HepG2 (cell line): ENCODE results near the gene TPRN. TPM values are rescaled to one million over a fixed set of nuclear protein-coding genes. Genes with fewer than 3 reads are reported as not detected.

ENCODE experiments used
- HOXA3 ChIP-seq: sonication (generic); formaldehyde crosslinking; IDR thresholded peaks from 2 replicates; pipeline ENCODE4 v1.5.0; 2020; ENCODE audit warnings: missing genetic modification reagents
- IRF1 ChIP-seq: sonication (generic); formaldehyde crosslinking; IDR thresholded peaks from 2 replicates; pipeline ENCODE4 v1.4.0; 2020; ENCODE audit warnings: low read depth, mild to moderate bottlenecking, missing genetic modification reagents
- MEF2D ChIP-seq: sonication (generic); formaldehyde crosslinking; IDR thresholded peaks from 2 replicates; pipeline ENCODE4 v1.5.1; 2020; ENCODE audit warnings: mild to moderate bottlenecking, missing genetic modification reagents
- MIER3 ChIP-seq: IDR thresholded peaks from 2 replicates; pipeline ENCODE4 v1.6.1; 2016; ENCODE audit warnings: missing compliant biosample characterization, borderline replicate concordance
- MXD1 ChIP-seq: sonication (generic); formaldehyde crosslinking; IDR thresholded peaks from 2 replicates; pipeline ENCODE4 v1.4.0; 2020; ENCODE audit warnings: mild to moderate bottlenecking, missing genetic modification reagents
- RARA ChIP-seq: IDR thresholded peaks from 2 replicates; pipeline ENCODE4 v1.6.1; 2016; ENCODE audit warnings: missing genetic modification reagents, missing compliant biosample characterization
- SNAPC4 ChIP-seq: sonication (generic); formaldehyde crosslinking; IDR thresholded peaks from 2 replicates; pipeline ENCODE4 v1.4.0; 2020; ENCODE audit warnings: mild to moderate bottlenecking, missing genetic modification reagents
- ZNF331 ChIP-seq: sonication (generic); formaldehyde crosslinking; IDR thresholded peaks from 2 replicates; pipeline ENCODE4 v1.4.0; 2020; ENCODE audit warnings: missing genetic modification reagents
- ZNF343 ChIP-seq: sonication (generic); formaldehyde crosslinking; IDR thresholded peaks from 2 replicates; pipeline ENCODE4 v1.4.0; 2020; ENCODE audit warnings: mild to moderate bottlenecking, missing genetic modification reagents
- ZNF430 ChIP-seq: sonication (generic); formaldehyde crosslinking; IDR thresholded peaks from 2 replicates; pipeline ENCODE4 v1.9.0; 2021; ENCODE audit warnings: mild to moderate bottlenecking, missing genetic modification reagents
- ZNF501 ChIP-seq: sonication (generic); formaldehyde crosslinking; IDR thresholded peaks from 2 replicates; pipeline ENCODE4 v1.5.1; 2020; ENCODE audit warnings: mild to moderate bottlenecking, moderate library complexity, missing genetic modification reagents
- ZNF883 ChIP-seq: sonication (generic); formaldehyde crosslinking; IDR thresholded peaks from 2 replicates; pipeline ENCODE4 v1.5.1; 2020; ENCODE audit warnings: mild to moderate bottlenecking, missing genetic modification reagents; ENCODE audit errors: not compliant biosample characterization
- ZZZ3 ChIP-seq: sonication (generic); formaldehyde crosslinking; IDR thresholded peaks from 2 replicates; pipeline ENCODE4 v1.4.0; 2020; ENCODE audit warnings: missing genetic modification reagents, mild to moderate bottlenecking, borderline replicate concordance
- polyA plus RNA-seq, 8 experiments: library from polyadenylated mRNA; depleted of rRNA in 3 of 8; stranded (reverse) in 7 of 8; unstranded in 1 of 8; fragments of >200 nt; fragmentation: Illumina TruSeq in 4 of 8; extraction: Trizol in 4 of 8; gene quantifications; 2 replicates each; pipeline versions ENCODE4 v1.2.1 to v1.2.3, GENCODE V29; 2011 to 2016; ENCODE audit warnings: low read depth in 4 of 8, missing spikeins in 1 of 8, mixed read lengths in 1 of 8; ENCODE audit not compliant: insufficient read depth in 1 of 8
- total RNA-seq, 5 experiments: library from RNA; depleted of rRNA; stranded (reverse); fragments of >200 nt; fragmentation: Illumina TruSeq; extraction: Trizol; gene quantifications; 2 replicates each; pipeline ENCODE4 v1.2.3, GENCODE V29; 2016; ENCODE audit warnings: low read depth in 1 of 5
- TF ChIP-seq, protein P1 (sequence below): sonication (generic); formaldehyde crosslinking; IDR thresholded peaks from 2 replicates; pipeline ENCODE4 v1.4.0; 2020; ENCODE audit warnings: mild to moderate bottlenecking, missing genetic modification reagents
- TF ChIP-seq, protein P2 (sequence below): sonication (generic); formaldehyde crosslinking; IDR thresholded peaks from 2 replicates; pipeline ENCODE4 v1.5.1; 2020; ENCODE audit warnings: mild to moderate bottlenecking, missing genetic modification reagents, moderate library complexity

The TPRN gene
- total and polyA plus RNA-seq, 2 of the 13 experiments (the other 11 are each of a cell fraction or from before 2014, with no cell fraction given), result 10.1 to 19.2 TPM

DNA sequence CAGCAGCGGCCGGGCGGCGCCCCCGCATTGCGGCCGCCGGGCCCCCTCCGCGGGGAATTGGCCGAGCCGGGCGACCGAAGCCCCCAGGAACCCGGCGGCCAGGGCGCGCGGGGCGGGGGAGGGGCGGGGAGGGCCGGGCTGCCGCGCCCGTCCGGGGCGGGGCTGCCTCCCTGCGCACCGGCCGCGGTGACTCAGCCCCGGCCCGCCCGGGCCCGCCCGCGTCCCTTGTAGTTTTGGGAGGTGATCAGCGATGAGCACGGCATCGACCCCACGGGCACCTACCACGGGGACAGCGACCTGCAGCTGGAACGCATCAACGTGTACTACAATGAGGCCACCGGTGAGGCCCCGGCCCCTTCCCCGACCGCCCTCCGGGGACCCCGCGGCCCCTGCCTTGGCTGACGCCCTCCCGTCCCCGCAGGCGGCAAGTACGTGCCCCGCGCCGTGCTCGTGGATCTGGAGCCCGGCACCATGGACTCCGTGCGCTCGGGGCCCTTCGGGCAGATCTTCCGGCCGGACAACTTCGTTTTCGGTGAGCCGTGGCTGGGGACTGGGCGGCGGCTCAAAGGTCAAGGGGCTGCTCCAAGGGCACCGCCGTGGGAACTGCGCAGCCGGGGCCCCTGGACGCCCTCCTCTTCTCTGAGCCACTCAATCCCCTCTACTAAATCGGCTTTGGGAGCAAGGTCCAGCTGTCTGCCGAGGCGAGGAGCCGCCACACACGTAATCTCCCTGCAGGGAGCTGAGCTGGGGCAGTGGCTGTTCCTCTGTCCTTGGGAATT, 41.1 kb upstream of the TPRN start (continued):
- TF ChIP-seq, protein P1, sequence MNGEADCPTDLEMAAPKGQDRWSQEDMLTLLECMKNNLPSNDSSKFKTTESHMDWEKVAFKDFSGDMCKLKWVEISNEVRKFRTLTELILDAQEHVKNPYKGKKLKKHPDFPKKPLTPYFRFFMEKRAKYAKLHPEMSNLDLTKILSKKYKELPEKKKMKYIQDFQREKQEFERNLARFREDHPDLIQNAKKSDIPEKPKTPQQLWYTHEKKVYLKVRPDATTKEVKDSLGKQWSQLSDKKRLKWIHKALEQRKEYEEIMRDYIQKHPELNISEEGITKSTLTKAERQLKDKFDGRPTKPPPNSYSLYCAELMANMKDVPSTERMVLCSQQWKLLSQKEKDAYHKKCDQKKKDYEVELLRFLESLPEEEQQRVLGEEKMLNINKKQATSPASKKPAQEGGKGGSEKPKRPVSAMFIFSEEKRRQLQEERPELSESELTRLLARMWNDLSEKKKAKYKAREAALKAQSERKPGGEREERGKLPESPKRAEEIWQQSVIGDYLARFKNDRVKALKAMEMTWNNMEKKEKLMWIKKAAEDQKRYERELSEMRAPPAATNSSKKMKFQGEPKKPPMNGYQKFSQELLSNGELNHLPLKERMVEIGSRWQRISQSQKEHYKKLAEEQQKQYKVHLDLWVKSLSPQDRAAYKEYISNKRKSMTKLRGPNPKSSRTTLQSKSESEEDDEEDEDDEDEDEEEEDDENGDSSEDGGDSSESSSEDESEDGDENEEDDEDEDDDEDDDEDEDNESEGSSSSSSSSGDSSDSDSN (CRISPR knock-in tag), result peak; percentile 67
- peak; percentile 87 for TF ChIP-seq ZNF501 (CRISPR knock-in tag)
- peak; percentile 59; the same call in 1 of the 2 replicates for TF ChIP-seq SNAPC4 (CRISPR knock-in tag)
- TF ChIP-seq MEF2D (CRISPR knock-in tag), result 0 out of 2 replicates have a peak, but pooled peaks have one; percentile 25
- TF ChIP-seq ZNF343 (CRISPR knock-in tag), result no peak
- peak; percentile 65 for TF ChIP-seq RARA (CRISPR knock-in tag)
- TF ChIP-seq ZZZ3, result peak; percentile 31; the same call in 1 of the 2 replicates
- TF ChIP-seq IRF1 (CRISPR knock-in tag), result no peak
- 0 out of 2 replicates have a peak, but pooled peaks have one; percentile 19 for TF ChIP-seq MIER3 (CRISPR knock-in tag)
- TF ChIP-seq ZNF430 (CRISPR knock-in tag), result peak; percentile 55
- peak; percentile 60 for TF ChIP-seq HOXA3 (CRISPR knock-in tag)
- TF ChIP-seq ZNF883, result peak; percentile 73
- TF ChIP-seq, protein P2, sequence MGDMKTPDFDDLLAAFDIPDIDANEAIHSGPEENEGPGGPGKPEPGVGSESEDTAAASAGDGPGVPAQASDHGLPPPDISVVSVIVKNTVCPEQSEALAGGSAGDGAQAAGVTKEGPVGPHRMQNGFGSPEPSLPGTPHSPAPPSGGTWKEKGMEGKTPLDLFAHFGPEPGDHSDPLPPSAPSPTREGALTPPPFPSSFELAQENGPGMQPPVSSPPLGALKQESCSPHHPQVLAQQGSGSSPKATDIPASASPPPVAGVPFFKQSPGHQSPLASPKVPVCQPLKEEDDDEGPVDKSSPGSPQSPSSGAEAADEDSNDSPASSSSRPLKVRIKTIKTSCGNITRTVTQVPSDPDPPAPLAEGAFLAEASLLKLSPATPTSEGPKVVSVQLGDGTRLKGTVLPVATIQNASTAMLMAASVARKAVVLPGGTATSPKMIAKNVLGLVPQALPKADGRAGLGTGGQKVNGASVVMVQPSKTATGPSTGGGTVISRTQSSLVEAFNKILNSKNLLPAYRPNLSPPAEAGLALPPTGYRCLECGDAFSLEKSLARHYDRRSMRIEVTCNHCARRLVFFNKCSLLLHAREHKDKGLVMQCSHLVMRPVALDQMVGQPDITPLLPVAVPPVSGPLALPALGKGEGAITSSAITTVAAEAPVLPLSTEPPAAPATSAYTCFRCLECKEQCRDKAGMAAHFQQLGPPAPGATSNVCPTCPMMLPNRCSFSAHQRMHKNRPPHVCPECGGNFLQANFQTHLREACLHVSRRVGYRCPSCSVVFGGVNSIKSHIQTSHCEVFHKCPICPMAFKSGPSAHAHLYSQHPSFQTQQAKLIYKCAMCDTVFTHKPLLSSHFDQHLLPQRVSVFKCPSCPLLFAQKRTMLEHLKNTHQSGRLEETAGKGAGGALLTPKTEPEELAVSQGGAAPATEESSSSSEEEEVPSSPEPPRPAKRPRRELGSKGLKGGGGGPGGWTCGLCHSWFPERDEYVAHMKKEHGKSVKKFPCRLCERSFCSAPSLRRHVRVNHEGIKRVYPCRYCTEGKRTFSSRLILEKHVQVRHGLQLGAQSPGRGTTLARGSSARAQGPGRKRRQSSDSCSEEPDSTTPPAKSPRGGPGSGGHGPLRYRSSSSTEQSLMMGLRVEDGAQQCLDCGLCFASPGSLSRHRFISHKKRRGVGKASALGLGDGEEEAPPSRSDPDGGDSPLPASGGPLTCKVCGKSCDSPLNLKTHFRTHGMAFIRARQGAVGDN (CRISPR knock-in tag), result peak; percentile 67
- 0 out of 2 replicates have a peak, but pooled peaks have one; percentile 24 for TF ChIP-seq ZNF331 (CRISPR knock-in tag)
- peak; percentile 61; the same call in 1 of the 2 replicates for TF ChIP-seq MXD1 (CRISPR knock-in tag)
